IPS-15b (cell line): ENCODE results near the gene LGALS3BP.
"Not testable (repeated sequence)": the region's sequence is repeated elsewhere in the genome, so short reads cannot be mapped to it uniquely, and the experiment has no call there.

Source experiments
- H3K27me3 ChIP-seq: one replicate; pipeline ENCODE4 v1.6.1; 2013; ENCODE audit warnings: low read length; ENCODE audit not compliant: control insufficient read depth, insufficient read depth
- H3K36me3 ChIP-seq: one replicate; pipeline ENCODE4 v1.6.1; 2013; ENCODE audit warnings: low read length; ENCODE audit not compliant: control insufficient read depth, insufficient read depth
- H3K4me1 ChIP-seq: one replicate; pipeline ENCODE4 v1.6.1; 2013; ENCODE audit warnings: mild to moderate bottlenecking, low read length; ENCODE audit not compliant: control insufficient read depth, insufficient read depth
- H3K4me3 ChIP-seq: one replicate; pipeline ENCODE4 v1.5.1; 2013; ENCODE audit warnings: low read depth, low read length
- H3K9ac ChIP-seq: one replicate; pipeline ENCODE4 v1.6.1; 2013; ENCODE audit warnings: low read depth, mild to moderate bottlenecking, low read length
- H3K9me3 ChIP-seq: one replicate; pipeline ENCODE4 v1.6.1; 2013; ENCODE audit warnings: mild to moderate bottlenecking, low read length; ENCODE audit not compliant: control insufficient read depth, insufficient read depth

The LGALS3BP gene

GRCh38 chr17:78946631-78947030 is 33.1 kb downstream of the LGALS3BP start:
- Histone ChIP-seq H3K9me3 (no peaks in the 10 kb centered on the region), H3K36me3 (no peaks in the 10 kb centered on the region), H3K4me3 (no peak overlapping the region), H3K27me3 (no peaks in the 10 kb centered on the region), H3K9ac (no peak overlapping the region), H3K4me1 (no peaks in the 10 kb centered on the region)

GRCh38 chr17:78946131-78946530 is 33.6 kb downstream of the LGALS3BP start:
- H3K4me1 ChIP-seq = no peaks in the 10 kb centered on the region
- H3K9ac ChIP-seq = no peak overlapping the region
- no peaks in the 10 kb centered on the region for H3K27me3 ChIP-seq

DNA sequence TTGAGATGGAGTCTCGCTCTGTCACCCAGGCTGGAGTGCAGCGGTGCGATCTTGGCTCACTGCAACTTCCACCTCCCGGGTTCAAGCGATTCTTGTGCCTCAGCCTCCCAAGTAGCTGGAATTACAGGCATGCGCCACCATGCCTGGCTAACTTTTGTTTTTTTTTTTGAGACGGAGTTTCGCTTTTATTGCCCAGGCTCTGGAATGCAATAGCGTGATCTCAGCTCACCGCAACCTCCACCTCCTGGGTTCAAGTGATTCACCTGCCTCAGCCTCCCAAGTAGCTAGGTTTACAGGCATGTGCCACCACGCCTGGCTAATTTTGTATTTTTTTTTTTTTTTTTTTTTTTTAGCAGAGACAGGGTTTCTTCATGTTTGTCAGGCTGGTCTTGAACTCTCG is 34.3 kb downstream of the LGALS3BP start:
- not testable (repeated sequence) for H3K27me3 ChIP-seq, H3K9me3 ChIP-seq, H3K9ac ChIP-seq, H3K4me3 ChIP-seq, H3K4me1 ChIP-seq, H3K36me3 ChIP-seq

More at GRCh38 chr17:78946131-78946530, 33.6 kb downstream of the LGALS3BP start:
- Histone ChIP-seq H3K36me3 (no peaks in the 10 kb centered on the region), H3K4me3 (no peak overlapping the region), H3K9me3 (no peaks in the 10 kb centered on the region)

DNA sequence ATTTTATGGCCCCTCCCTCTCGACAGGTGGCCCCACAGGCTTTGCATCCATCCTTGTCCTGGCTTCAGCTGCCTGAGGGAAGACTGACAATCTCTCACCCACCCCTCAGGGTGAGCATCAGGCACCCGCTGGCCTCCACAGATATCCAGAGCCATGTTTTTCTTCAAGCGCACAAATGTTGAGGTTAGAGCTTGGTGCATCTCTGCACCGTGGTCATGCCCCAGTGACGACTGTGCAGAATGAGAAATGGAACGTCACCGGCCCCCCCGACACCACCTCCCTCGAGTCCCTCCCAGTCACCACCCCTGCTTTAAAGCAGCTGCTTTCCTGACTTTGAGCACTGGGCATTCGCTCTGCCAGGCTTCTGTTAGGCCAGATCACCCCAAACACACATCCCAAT is 34.8 kb downstream of the LGALS3BP start:
- Histone ChIP-seq H3K4me1 (no peaks in the 10 kb centered on the region), H3K36me3 (no peaks in the 10 kb centered on the region), H3K27me3 (no peaks in the 10 kb centered on the region), H3K9me3 (no peaks in the 10 kb centered on the region), H3K4me3 (no peak overlapping the region), H3K9ac (no peak overlapping the region)

GRCh38 chr17:78944026-78944425 is 35.7 kb downstream of the LGALS3BP start:
- Histone ChIP-seq H3K4me1 (no peaks in the 10 kb centered on the region), H3K4me3 (no peak overlapping the region), H3K36me3 (no peaks in the 10 kb centered on the region), H3K9ac (no peak overlapping the region), H3K9me3 (no peaks in the 10 kb centered on the region), H3K27me3 (no peaks in the 10 kb centered on the region)

DNA sequence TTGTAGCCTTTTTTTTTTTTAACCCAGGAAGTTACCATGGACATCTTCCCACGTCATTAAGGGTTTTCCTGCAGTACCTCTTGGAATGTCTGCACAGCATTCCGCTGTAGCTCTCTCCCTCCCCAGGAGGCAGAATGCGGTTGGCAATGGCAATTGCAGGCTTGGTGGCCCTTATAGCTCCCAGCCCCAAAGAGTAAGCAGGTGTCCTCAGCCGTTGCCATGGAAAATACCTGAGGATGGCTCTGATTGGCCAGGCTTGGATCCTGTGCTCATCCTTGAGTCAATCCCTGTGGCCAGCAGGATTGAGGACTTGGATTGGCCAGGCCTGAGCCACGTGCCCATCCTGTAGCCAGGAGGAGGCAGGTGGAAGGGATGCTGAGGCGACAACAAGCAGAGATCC is 39.0 kb downstream of the LGALS3BP start:
- Histone ChIP-seq H3K9me3 (no peaks in the 10 kb centered on the region), H3K9ac (no peak overlapping the region), H3K4me1 (no peaks in the 10 kb centered on the region), H3K27me3 (no peaks in the 10 kb centered on the region), H3K4me3 (no peak overlapping the region), H3K36me3 (no peaks in the 10 kb centered on the region)

DNA sequence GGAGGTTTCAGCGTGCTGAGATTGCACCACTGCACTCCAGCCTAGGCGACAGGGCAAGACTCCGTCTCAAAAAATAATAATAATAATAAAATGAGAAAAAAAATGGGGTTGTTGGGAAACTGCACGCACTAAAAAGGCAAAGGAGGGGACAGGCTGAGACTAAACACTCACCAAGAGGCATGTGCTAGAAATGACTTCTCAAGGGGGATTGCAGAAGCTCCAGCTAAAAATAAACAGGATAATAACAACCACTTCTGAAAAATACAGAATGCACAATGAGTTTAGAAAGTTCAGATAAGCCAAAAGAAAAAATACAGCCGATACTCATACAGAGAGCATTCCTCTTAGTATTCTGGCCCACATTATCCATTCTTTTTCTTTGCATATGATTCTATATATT is 39.5 kb downstream of the LGALS3BP start:
- Histone ChIP-seq H3K9ac (no peak overlapping the region), H3K4me3 (no peak overlapping the region), H3K9me3 (no peaks in the 10 kb centered on the region), H3K36me3 (no peaks in the 10 kb centered on the region), H3K4me1 (no peaks in the 10 kb centered on the region), H3K27me3 (no peaks in the 10 kb centered on the region)

GRCh38 chr17:78939615-78940014 is 40.1 kb downstream of the LGALS3BP start:
- no peaks in the 10 kb centered on the region for H3K4me1 ChIP-seq
- no peaks in the 10 kb centered on the region for H3K27me3 ChIP-seq
- no peaks in the 10 kb centered on the region for H3K9me3 ChIP-seq
- no peak overlapping the region for H3K9ac ChIP-seq
- H3K4me3 ChIP-seq = no peak overlapping the region
- H3K36me3 ChIP-seq = no peaks in the 10 kb centered on the region

GRCh38 chr17:78937561-78937960 is 42.2 kb downstream of the LGALS3BP start:
- Histone ChIP-seq H3K4me3 (no peak overlapping the region), H3K4me1 (peaks cover 2% of the 10 kb centered on the region), H3K27me3 (no peaks in the 10 kb centered on the region), H3K9ac (no peak overlapping the region), H3K9me3 (no peaks in the 10 kb centered on the region), H3K36me3 (no peaks in the 10 kb centered on the region)

DNA sequence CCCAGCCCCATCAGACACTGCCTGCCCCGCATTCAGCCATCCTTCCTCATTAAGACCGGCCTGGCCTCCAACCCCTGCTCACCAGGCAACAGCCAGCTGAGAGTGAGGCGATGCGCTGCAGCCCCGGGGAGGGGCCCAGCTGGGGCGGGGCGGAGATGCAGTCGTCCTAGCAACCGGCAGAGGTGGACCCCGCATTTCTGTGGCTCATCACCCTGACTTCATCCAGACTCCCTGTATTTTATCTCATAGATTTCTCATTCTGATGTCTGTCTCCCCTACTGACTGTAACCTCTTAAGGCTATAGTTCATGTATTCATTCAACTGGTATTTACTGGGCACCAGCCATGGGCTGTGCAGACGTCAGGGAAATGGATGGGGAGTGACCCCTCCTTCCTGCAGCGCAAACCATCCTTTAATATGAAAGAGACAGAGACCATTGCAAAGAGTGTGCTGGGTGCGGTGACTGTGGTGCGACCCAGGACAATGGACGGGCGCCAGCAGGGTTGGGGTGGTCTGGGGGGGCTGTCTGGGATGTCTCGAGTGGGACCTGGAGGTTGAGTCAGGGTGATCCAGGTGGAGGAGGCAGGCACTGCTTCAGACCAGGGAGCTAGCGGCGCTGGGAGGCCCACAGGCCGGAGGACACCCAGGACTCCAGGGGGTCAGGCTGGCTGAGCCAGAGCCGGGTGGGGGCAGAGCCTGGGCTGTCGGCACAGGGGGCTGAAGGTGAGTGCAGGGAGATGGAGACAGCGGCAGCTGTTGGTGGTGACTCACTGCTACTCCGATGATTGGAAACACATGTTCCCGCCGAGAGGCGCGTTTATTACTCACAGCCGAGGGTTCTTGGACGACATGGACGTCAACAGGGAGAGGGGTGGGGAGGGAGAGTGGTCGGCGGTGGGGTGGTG is 44.1 kb downstream of the LGALS3BP start:
- H3K4me1 ChIP-seq = peaks cover 2% of the 10 kb centered on the region
- no peaks in the 10 kb centered on the region for H3K27me3 ChIP-seq
- H3K9ac ChIP-seq = no peak overlapping the region
- no peak overlapping the region for H3K4me3 ChIP-seq
- no peaks in the 10 kb centered on the region for H3K36me3 ChIP-seq
- H3K9me3 ChIP-seq = no peaks in the 10 kb centered on the region

GRCh38 chr17:78934681-78935418 is 44.9 kb downstream of the LGALS3BP start:
- H3K9me3 ChIP-seq = no peaks in the 10 kb centered on the region
- H3K4me3 ChIP-seq = no peak overlapping the region
- no peaks in the 10 kb centered on the region for H3K27me3 ChIP-seq
- H3K4me1 ChIP-seq = peaks cover 2% of the 10 kb centered on the region
- no peak overlapping the region for H3K9ac ChIP-seq
- H3K36me3 ChIP-seq = no peaks in the 10 kb centered on the region
